GM20431 (cell line): ENCODE results near the gene RANBP9.

Experiments
- in situ Hi-C: fragments of 300-500 bp; cut with MseI, MboI; formaldehyde crosslinking; loops from one replicate; pipeline ENCODE4 v1.15.0; 2020; ENCODE audit warnings: low sequenced_read_pairs; ENCODE audit not compliant: unreplicated experiment

RANBP9 gene

DNA sequence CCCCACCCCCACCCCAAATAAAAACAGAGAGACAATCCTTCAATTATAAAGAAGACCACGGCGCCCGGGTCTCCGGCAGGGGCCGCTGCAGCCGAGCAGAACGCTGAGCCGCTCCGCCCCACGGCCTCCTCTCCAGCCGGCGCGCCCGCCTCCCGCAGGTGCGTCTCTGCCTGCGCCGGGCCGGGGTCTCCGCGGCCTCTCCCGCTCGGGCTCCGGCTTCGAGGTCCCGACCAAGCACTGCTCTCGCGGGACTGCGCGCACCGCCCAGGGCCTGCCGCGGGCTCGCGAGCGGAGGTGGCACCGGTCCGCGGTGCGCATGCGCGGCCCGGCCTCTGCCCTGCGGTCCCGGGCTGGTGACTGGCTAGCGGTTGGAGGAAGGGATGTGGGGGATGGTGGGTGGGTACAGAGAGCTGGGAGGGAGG lies 137.5 kb downstream of the RANBP9 start:
- in situ Hi-C loops = no loop called here

DNA sequence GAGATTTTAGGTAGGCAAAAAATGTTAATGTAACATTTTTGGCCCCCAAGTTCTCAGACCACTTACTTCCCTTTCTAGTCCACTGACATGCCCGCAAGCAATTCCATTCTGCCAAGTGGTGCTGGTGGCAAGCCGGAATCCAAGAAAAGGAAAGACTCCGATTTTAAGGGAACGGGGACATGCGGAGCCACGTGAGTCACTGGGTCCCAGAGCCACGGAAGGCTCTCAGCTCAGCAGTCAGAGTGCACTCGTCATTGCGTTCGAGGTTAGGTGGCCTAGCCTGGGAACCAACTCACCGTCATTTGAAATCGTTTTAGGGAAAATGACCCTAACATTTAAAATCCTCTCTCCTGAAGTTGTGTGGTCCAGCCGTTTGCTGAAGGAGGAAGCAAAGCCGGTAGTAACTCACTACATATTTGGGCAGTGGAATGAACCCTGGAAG lies 137.9 kb downstream of the RANBP9 start:
- in situ Hi-C loops = no loop called here

DNA sequence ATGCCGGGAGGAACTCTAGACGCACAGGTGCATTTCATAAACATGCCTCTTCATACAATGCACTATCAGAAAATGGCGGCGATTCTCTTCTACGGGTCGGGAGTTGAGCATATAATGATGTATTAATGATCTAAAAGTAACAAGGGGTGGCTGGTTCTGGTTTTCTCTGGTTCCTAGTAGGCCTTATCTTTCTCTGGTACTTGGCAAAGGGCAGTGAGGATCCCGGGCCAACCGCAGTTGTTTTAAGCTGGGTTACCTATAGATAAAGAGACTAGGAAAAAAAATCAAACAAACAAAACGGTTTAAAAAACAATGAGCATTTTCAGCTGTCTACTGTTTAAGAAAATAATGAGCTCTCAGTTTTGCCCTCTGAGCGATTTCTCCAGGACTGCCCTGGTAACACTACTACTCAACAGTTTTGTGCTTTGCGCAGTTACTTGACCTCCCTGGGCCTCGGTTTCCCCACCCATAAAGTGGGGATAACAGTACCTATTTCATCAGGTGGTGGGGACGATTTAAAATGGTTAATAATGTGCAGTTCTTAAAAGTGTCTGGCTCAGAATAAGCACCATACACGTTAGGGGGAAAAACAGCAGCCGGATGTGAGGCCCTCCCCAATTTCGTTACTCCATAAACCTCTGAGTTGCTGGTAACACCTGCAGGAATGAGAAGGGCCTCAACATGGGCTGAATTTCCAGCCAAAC lies 138.5 kb downstream of the RANBP9 start:
- in situ Hi-C loops = no loop called here

DNA sequence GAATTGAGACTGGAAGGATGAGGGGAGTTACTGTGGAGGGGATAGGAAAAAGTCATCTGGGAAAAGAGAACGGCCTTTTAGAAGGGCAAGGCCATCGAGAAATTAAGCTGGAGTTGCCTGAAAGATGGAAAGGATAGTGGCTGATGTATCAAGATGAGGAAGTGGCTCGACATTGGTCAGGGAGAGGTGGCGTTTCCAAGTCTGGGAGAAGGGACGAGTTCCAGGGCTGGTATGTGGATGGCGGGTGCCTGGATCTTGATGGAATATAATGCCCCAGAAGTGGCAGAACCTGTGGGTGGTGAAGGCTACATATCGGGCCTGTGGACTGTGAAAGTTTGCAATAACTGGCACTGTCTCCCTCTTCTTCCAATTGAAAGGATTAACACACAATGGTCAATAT lies 139.4 kb downstream of the RANBP9 start:
- in situ Hi-C loops = no loop called here
